ENCODE measurements around the gene UGCG.

Gene UGCG

DNA sequence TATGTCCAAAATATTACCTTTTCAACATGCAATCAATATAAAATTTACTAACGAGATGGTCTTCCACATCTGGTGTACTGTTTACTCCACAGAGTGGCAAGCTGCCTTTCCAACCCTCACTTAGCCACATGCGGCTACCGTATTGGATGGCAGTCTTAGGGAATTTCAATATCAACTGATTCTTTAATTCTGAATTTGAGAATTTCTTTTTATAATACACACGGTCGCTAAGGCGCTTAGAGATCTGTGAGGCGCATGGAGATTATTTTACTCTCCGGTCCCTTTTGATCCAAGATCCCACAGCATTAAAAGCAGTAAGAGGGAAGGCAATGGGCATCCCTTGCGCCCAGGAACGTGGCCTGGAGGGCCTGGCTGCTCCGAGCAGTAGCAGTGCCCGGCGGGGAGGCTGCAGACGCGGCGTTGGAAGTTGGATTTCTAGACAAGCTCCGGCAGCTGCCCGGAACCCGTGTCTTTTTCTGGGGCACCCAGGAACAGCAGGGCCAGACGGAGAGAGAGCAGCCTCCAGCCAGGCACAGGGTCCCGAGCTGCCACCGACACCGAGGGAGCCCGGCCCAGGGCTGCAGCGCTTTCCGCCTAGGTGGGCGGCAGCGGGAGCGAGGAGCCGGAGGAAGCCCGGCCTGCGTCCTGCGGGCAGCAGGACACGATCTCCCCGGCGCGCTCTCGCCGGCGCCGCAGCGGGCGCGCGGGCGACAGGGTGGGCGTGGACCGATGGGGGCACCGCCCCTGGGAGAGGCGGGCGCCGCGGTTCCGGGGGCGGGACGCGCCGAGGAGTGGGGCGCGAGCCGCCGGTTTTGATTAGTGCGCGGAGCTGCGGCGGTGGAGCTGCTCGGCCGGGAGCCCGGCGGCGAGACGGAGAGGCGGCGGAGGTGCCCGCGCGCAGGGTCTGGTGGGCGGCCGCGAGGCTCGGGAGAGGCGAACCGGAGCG, at the start of gene UGCG:
Gene UGCG, plus strand, starts transcription at position 819 of the 946 bp plus-strand sequence. CDS start 402 bp downstream, outside the sequence.
- in situ Hi-C loops (cut with HindIII; ENCODE audit: low pct_unique_long_range_greater_than_20kb, low sequenced_read_pairs) = no loop called here
- TF ChIP-seq JUND (IDR thresholded peaks at IDR 0.05; ENCODE audit: low read depth) = no peak
- DNase-seq (ENCODE audit: low read depth in 1 of 2, low spot score in 1 of 2) = peak; percentile 92 to 96

DNA sequence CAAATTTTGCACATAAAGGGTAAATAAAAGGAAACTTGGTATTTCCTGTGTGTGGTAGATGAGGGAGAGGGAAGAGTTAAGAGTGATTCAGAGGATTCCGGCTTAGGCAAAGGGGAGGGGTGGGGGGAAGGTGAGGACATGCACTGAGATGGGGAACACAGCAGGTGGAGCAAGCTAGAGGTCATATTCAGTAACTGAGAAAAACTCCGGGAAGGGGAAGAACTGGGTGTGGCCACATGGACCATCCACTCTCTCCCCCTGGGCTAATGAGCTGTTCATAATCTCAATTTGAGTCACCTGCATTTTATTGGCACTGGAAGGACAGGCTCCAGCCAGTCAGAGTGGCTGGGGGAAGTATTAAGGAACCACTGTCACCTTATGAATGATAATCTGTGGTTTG, 45.1 kb upstream of the UGCG start:
- in situ Hi-C loops (cut with HindIII; ENCODE audit: low pct_unique_long_range_greater_than_20kb, low sequenced_read_pairs) = no loop called here
- no peak for TF ChIP-seq JUND (IDR thresholded peaks at IDR 0.05; ENCODE audit: low read depth)
- peak; percentile 23 to 85 for DNase-seq (ENCODE audit: low read depth in 1 of 2, low spot score in 1 of 2)

DNA sequence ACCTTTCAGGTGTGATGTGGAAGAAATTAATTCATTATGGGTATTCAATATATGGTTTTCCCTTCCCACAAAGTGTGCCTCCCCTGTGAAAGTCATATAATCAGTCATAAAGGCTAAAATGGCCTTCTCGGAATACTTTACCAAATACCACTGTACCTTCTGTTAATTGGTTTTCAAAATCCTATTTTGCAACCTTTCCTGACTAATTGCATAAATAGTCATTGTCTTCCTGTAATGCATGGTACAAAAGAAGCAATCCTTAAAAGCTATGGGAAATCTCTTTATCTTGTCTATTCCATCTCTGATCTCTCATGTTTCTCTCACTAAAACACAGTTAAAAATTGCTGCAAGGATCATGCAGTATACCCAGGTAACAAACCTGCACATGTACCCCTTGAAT, 44.3 kb upstream of the UGCG start:
- in situ Hi-C loops (cut with HindIII; ENCODE audit: low pct_unique_long_range_greater_than_20kb, low sequenced_read_pairs) = no loop called here
- no peak for DNase-seq (ENCODE audit: low read depth in 1 of 2, low spot score in 1 of 2)
- no peak for TF ChIP-seq JUND (IDR thresholded peaks at IDR 0.05; ENCODE audit: low read depth)

DNA sequence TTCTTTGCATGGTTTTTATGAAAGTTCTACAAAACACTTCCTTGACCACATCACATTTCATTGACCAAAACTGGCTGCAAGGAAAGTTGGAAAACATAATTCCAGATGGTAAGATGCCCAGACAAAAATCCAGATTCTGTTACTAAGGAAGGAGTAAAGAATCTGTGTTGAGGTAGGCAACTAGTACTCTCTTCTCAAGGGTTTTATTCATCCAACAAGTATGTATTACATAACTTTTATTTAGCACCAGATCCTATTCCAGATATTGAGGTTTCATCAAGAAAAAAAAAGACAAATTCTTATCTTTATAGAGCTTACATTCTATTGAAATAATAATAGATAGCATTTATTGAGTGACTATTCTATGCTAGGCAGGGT, 43.2 kb upstream of the UGCG start:
- no peak for DNase-seq (ENCODE audit: low read depth in 1 of 2, low spot score in 1 of 2)
- in situ Hi-C loops (cut with HindIII; ENCODE audit: low pct_unique_long_range_greater_than_20kb, low sequenced_read_pairs) = no loop called here
- no peak for TF ChIP-seq JUND (IDR thresholded peaks at IDR 0.05; ENCODE audit: low read depth)

DNA sequence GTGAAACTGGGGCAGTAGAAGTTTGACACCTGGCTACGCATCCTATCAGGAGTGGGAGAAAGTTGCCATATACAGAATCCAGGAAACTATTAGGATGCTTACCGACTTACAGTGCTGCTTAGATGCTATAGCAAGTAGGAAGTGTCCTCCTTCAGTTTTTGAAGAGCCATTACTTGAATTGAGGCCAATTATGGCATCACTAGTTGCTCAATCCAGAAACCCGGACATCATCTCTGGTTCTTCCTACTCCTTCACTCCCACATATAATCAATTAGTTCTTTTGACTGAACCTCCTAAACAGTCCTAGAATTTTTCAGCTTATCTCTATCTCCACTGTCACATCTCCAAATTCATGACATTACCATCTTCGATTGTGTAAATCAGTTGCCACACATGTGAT, 41.8 kb upstream of the UGCG start:
- no peak for TF ChIP-seq JUND (IDR thresholded peaks at IDR 0.05; ENCODE audit: low read depth)
- peak in 1 of 2 experiments; percentile 25 for DNase-seq (ENCODE audit: low read depth in 1 of 2, low spot score in 1 of 2)
- in situ Hi-C loops (cut with HindIII; ENCODE audit: low pct_unique_long_range_greater_than_20kb, low sequenced_read_pairs) = no loop called here

DNA sequence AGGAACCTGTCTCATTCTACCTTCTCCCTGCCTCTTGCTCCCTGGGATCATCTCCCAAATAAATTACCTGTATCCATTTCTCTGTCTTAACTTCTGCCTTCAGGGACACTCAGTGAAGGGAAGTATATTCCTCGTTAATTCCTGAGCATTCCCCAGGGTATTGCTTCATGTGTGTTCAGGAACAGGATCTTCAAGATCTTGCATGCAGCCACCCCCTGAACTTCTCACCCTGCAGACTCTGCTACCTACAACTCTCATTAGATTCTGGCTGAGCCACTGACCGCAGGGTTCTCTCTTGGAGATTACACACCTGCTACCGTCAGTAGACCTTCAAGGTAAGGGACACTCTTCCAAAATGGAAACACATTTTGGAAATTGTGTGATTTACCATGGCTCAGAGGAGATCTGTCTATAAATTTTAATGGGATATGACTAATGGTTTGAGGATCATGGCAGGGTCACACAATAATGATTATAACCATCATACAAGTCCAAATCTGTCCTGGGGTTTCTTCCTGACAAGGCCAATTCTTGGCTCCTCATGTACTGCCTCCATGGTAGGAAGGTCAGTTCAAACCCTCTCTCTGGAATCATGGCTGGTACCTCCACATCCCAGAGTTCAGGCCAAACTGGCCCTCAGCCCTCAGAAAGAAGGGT, 38.9 kb upstream of the UGCG start:
- in situ Hi-C loops (cut with HindIII; ENCODE audit: low pct_unique_long_range_greater_than_20kb, low sequenced_read_pairs) = no loop called here
- peak; percentile 83; the same call in 1 of the 2 replicates for TF ChIP-seq JUND (IDR thresholded peaks at IDR 0.05; ENCODE audit: low read depth)
- peak; percentile 51 to 97 for DNase-seq (ENCODE audit: low read depth in 1 of 2, low spot score in 1 of 2)

DNA sequence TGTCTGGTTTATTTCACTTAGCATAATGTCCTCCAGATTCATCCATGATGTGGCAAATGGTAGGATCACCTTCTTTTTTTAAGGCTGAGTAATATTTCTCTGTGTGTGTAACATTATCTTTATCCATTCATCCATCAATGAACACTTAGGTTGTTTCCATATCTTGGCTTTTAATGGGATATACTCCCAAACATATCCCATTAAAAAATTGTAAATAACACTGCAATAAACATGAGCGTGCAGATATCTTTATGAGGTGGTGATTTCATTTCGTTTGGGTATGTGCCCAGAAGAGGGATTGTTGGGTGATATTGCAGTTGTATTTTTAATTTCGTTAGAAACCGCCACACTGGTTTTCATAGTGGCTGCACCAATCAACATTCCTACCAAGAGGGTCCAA, 36.2 kb upstream of the UGCG start:
- no peak for DNase-seq (ENCODE audit: low read depth in 1 of 2, low spot score in 1 of 2)
- TF ChIP-seq JUND (IDR thresholded peaks at IDR 0.05; ENCODE audit: low read depth) = no peak
- in situ Hi-C loops (cut with HindIII; ENCODE audit: low pct_unique_long_range_greater_than_20kb, low sequenced_read_pairs) = no loop called here

DNA sequence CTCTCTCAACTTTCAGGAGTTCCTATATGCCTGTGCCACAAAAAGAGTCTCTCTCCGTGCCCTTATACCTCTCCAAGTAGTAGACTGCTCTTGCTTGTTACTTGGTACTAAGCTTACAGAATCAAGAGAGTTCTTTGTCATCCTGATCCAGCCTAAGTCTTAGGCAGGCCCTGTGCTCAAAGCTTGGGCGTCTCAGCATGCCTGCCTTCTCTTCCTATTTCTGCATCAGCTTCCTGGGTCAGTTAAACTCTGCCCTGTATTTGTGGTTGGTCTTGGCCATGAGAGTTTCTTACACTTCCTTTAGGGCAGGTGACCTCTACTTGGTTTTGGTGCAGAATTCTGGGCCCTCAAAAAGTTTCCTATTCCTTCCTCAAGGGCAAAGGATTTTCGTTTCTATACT, 33.0 kb upstream of the UGCG start:
- in situ Hi-C loops (cut with HindIII; ENCODE audit: low pct_unique_long_range_greater_than_20kb, low sequenced_read_pairs) = no loop called here
- no peak for TF ChIP-seq JUND (IDR thresholded peaks at IDR 0.05; ENCODE audit: low read depth)

DNA sequence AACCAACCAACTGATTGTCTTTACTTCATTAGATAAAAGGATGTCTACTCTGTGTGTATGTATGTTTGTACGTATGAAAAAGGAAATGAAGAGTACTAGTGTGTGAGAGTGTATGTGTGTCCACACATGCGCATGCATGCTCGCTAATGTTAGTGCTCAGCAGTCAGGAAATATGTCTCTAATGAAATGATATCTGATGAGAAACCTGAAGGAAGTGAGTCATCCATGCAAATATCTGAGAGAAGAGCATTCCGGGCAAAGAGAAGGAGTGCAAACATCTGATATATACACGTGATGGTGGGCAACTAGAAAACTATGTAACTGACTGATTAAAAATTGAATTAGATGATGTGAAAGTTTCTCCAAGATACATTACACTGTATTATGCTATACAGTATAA, 29.6 kb upstream of the UGCG start:
- DNase-seq (ENCODE audit: low read depth in 1 of 2, low spot score in 1 of 2) = no peak
- in situ Hi-C loops (cut with HindIII; ENCODE audit: low pct_unique_long_range_greater_than_20kb, low sequenced_read_pairs) = no loop called here
- 0 out of 2 replicates have a peak, but pooled peaks have one; percentile 11 for TF ChIP-seq JUND (IDR thresholded peaks at IDR 0.05; ENCODE audit: low read depth)

More for the DNA sequence above, 33.0 kb upstream of the UGCG start:
- DNase-seq (ENCODE audit: low read depth in 1 of 2, low spot score in 1 of 2) = no peak

DNA sequence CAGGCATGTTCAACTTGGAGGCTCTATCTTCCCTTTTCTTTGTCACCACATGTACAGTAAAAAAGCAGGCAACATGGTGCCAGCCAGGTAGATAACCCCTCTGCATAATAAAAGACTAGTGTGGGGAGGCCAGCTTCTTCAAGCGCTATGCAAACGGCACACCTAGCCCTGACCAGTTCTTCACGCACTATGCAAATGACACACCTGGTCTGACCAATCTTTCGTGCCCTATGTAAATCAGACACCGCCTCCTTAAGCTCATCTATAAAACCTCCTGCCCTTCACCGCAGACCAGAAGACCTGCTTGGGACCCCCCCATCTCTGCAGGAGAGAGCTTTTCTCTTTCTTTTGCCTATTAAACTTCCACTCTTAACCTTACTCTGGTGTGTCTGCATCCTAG, 28.1 kb upstream of the UGCG start:
- in situ Hi-C loops (cut with HindIII; ENCODE audit: low pct_unique_long_range_greater_than_20kb, low sequenced_read_pairs) = no loop called here
- no peak for TF ChIP-seq JUND (IDR thresholded peaks at IDR 0.05; ENCODE audit: low read depth)
- DNase-seq (ENCODE audit: low read depth in 1 of 2, low spot score in 1 of 2) = peak in 1 of 2 experiments; percentile 47

DNA sequence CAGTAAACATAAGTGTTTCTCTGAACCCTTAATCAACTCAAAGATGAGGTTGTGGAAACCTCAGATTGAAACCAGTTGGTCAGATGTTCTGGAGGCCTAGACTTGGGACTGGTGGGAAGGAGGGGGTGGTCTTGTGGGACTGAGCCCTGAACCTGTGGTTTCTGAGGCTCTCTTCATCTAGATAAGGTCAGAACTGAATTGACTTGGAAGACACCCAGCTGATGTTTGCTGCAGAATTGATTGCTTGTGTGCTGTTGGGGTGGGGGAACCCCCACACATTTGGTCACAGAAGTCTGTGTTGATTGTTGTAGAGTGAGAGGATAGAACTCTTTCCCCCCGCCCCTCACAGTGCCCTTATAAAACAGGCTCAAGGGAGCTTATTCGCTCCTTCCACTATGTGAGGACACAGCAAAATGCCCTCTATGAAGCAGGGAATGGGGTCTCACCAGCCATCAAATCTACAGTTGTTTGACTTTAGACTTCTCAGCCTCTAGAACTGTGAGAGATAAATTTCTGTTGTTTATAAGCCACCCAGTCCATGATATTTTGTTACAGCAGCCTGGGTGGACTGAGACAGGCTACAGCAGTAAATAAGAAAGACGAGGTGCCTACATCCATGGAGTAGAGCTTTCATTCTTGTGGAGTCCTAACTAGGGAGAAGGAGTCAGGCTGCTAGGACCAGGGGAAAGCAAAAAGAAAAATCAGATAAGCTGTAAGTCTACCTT, 25.7 kb upstream of the UGCG start:
- in situ Hi-C loops (cut with HindIII; ENCODE audit: low pct_unique_long_range_greater_than_20kb, low sequenced_read_pairs) = no loop called here
- no peak for DNase-seq (ENCODE audit: low read depth in 1 of 2, low spot score in 1 of 2)
- TF ChIP-seq JUND (IDR thresholded peaks at IDR 0.05; ENCODE audit: low read depth) = no peak

DNA sequence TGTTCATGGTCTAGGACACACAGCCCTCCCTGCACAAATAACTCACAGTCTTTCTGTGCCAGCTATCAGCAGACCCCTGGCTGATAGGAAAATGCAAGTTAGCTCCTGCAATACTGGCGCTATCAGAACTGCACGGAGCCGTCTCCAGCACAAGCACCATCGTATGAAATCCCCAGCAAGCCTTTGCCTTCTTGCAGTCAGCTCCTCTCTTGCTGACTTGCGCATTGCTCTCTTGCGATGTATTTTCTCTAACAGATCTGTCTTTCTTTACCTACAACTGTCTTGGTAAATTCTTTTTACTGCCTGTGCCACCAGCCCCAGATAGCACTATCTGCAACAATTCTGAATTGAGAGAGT, 25.1 kb upstream of the UGCG start:
- TF ChIP-seq JUND (IDR thresholded peaks at IDR 0.05; ENCODE audit: low read depth) = no peak
- no peak for DNase-seq (ENCODE audit: low read depth in 1 of 2, low spot score in 1 of 2)
- in situ Hi-C loops (cut with HindIII; ENCODE audit: low pct_unique_long_range_greater_than_20kb, low sequenced_read_pairs) = no loop called here

DNA sequence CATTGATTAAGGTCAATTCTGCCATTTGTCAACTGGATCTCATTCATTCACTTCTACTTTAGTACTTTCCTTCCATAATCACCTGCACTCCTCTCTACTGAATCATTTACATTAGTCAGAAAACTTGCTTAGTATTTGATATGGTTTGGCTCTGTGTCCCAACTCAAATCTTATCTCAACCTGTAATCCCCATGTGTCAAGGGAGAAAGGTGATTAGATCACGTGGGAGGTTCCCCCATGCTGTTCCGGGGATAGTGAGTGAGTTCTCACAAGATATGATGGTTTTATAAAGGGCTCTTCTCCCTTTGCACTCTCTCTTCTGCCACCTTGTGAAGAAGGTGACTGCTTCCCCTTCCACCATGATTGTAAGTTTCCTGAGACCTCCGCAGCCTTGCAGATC, 23.7 kb upstream of the UGCG start:
- in situ Hi-C loops (cut with HindIII; ENCODE audit: low pct_unique_long_range_greater_than_20kb, low sequenced_read_pairs) = no loop called here
- no peak for DNase-seq (ENCODE audit: low read depth in 1 of 2, low spot score in 1 of 2)
- no peak for TF ChIP-seq JUND (IDR thresholded peaks at IDR 0.05; ENCODE audit: low read depth)
